HEK293T (cell line): Measurements from ENCODE around the gene SYT5.
"Not testable (repeated sequence)": the region's sequence is repeated elsewhere in the genome, so short reads cannot be mapped to it uniquely, and the experiment has no call there.

ENCODE experiments used
- CTCF ChIA-PET: fragments of 350-600 bp; formaldehyde crosslinking; extraction: SDS; loops from one replicate; lab custom pipeline; 2021; ENCODE audit warnings: antibody characterized with exemption, inconsistent platforms; lab: Yijun Ruan, JAX
- POLR2A ChIA-PET: fragments of 350-600 bp; formaldehyde crosslinking; extraction: SDS; loops from one replicate; lab custom pipeline; 2020; ENCODE audit warnings: antibody characterized with exemption, inconsistent platforms; lab: Yijun Ruan, JAX
- DNase-seq: peaks from one replicate; pipeline ENCODE4 v3.0.0; 2012; ENCODE audit warnings: mixed read lengths; ENCODE audit errors: extremely low spot score
- ARNT ChIP-seq: fragments of 450-650 bp; IDR thresholded peaks from 2 replicates; pipeline ENCODE4 v1.6.1; 2017; ENCODE audit warnings: mild to moderate bottlenecking
- BHLHE40 ChIP-seq: fragments of 450-650 bp; IDR thresholded peaks from 2 replicates; pipeline ENCODE4 v1.6.1; 2016; ENCODE audit warnings: mild to moderate bottlenecking, moderate library complexity, borderline replicate concordance
- CTBP1 ChIP-seq: fragments of 450-650 bp; IDR thresholded peaks from 2 replicates; pipeline ENCODE4 v1.6.1; 2016; ENCODE audit warnings: borderline replicate concordance
- ELF4 ChIP-seq: fragments of 450-650 bp; IDR thresholded peaks from 2 replicates; pipeline ENCODE4 v1.6.1; 2017; ENCODE audit warnings: antibody characterized with exemption
- FOXA1 ChIP-seq: fragments of 450-650 bp; IDR thresholded peaks from 2 replicates; pipeline ENCODE4 v1.6.1; 2016; ENCODE audit warnings: mild to moderate bottlenecking
- FOXK2 ChIP-seq: fragments of 450-650 bp; IDR thresholded peaks from 2 replicates; pipeline ENCODE4 v1.6.1; 2016; ENCODE audit warnings: mild to moderate bottlenecking
- FOXM1 ChIP-seq: fragments of 450-650 bp; IDR thresholded peaks from 2 replicates; pipeline ENCODE4 v1.6.1; 2017; ENCODE audit warnings: mild to moderate bottlenecking, borderline replicate concordance
- HDGF ChIP-seq: fragments of 450-650 bp; IDR thresholded peaks from 2 replicates; pipeline ENCODE4 v1.6.1; 2017; ENCODE audit warnings: antibody characterized with exemption, borderline replicate concordance
- L3MBTL2 ChIP-seq: fragments of 450-650 bp; conservative IDR thresholded peaks from 2 replicates; pipeline ENCODE4 v1.6.1; 2016; ENCODE audit warnings: mild to moderate bottlenecking
- LEF1 ChIP-seq: fragments of 450-650 bp; IDR thresholded peaks from 2 replicates; pipeline ENCODE4 v1.6.1; 2017; ENCODE audit warnings: mild to moderate bottlenecking, borderline replicate concordance
- NFRKB ChIP-seq: fragments of 450-650 bp; IDR thresholded peaks from 2 replicates; pipeline ENCODE4 v1.6.1; 2016; ENCODE audit warnings: mild to moderate bottlenecking, moderate library complexity
- PKNOX1 ChIP-seq: fragments of 450-650 bp; IDR thresholded peaks from 2 replicates; pipeline ENCODE4 v1.6.1; 2016
- SP1 ChIP-seq: fragments of 450-650 bp; IDR thresholded peaks from 2 replicates; pipeline ENCODE4 v1.6.1; 2017
- SUZ12 ChIP-seq: fragments of 450-650 bp; IDR thresholded peaks from 2 replicates; pipeline ENCODE4 v1.6.1; 2016; ENCODE audit warnings: mild to moderate bottlenecking
- TARDBP ChIP-seq: fragments of 450-650 bp; IDR thresholded peaks from 2 replicates; pipeline ENCODE4 v1.6.1; 2016
- ZNF384 ChIP-seq: fragments of 450-650 bp; IDR thresholded peaks from 2 replicates; pipeline ENCODE4 v1.6.1; 2016

The SYT5 gene

GRCh38 chr19:55209693-55210472 lies 29.8 kb upstream of the SYT5 start:
- ChIA-PET CTCF (interaction anchor here (1.2 kb wide), 1 partner anchor 10 kb away, joined by 3 read pairs; no protein-coding TSS in a partner anchor), POLR2A (interaction anchor here (1.2 kb wide), 1 partner anchor 35 kb away, joined by 3 read pairs; no protein-coding TSS in a partner anchor)
- DNase-seq: no peak

GRCh38 chr19:55208880-55209692 lies 29.0 kb upstream of the SYT5 start, which contains the start of gene PTPRH:
Gene PTPRH, minus strand, starts transcription at chr19:55209501. Its CDS starts 68 bp downstream, at chr19:55209433.
- ChIA-PET POLR2A (interaction anchor here (0.9 to 1.2 kb wide), 2 partner anchors 34 to 50 kb away, joined by 3 to 4 read pairs; partner anchors contain the start of gene PPP6R1), CTCF (interaction anchor here (1.2 kb wide), 1 partner anchor 11 kb away, joined by 3 read pairs; no protein-coding TSS in a partner anchor)
- TF ChIP-seq ARNT (no peak), CTBP1 (no peak), ELF4 (no peak), FOXK2 (no peak), ZNF384 (no peak), LEF1 (no peak), BHLHE40 (no peak)
- no peak for DNase-seq

More at GRCh38 chr19:55209693-55210472, 29.8 kb upstream of the SYT5 start:
- TF ChIP-seq ZNF384 (no peak), FOXK2 (no peak), BHLHE40 (no peak), SUZ12 (no peak), PKNOX1 (no peak), TARDBP (no peak), HDGF (no peak), FOXM1 (no peak), SP1 (no peak), FOXA1 (no peak), ELF4 (no peak), CTBP1 (no peak), L3MBTL2 (no peak), ARNT (no peak), LEF1 (no peak), NFRKB (no peak)

GRCh38 chr19:55206664-55207500 lies 26.8 kb upstream of the SYT5 start:
- CTCF ChIA-PET: no interaction called here
- peak; percentile 77 for DNase-seq
- POLR2A ChIA-PET: interaction anchor here (0.9 to 1.4 kb wide), 5 partner anchors 10 to 60 kb away, joined by 3 to 4 read pairs (median 3); partner anchors contain the start of gene PPP6R1
- no peak for TF ChIP-seq ELF4
- TF ChIP-seq SUZ12: no peak
- TF ChIP-seq TARDBP: no peak
- no peak for TF ChIP-seq ZNF384
- no peak for TF ChIP-seq ARNT
- no peak for TF ChIP-seq FOXA1
- no peak for TF ChIP-seq PKNOX1

- POLR2A ChIA-PET: interaction anchor here (1.3 kb wide), 1 partner anchor 57 kb away, joined by 7 read pairs; the partner anchor contains the start of gene PPP6R1
- DNase-seq, CTCF ChIA-PET: not testable (repeated sequence)
These were observed 22.1 kb upstream of the SYT5 start for GRCh38 chr19:55202199-55202598.

- TF ChIP-seq HDGF: no peak
- DNase-seq: no peak
- CTCF ChIA-PET: no interaction called here
- POLR2A ChIA-PET: interaction anchor here (1.1 kb wide), 1 partner anchor 10 kb away, joined by 3 read pairs; no protein-coding TSS in a partner anchor
These were observed 19.6 kb upstream of the SYT5 start for GRCh38 chr19:55199620-55200204.

- ChIA-PET POLR2A (interaction anchor here (1.1 to 1.2 kb wide), 2 partner anchors 9 to 18 kb away, joined by 3 read pairs; no protein-coding TSS in a partner anchor), CTCF (no interaction called here)
- no peak for TF ChIP-seq NFRKB
- TF ChIP-seq FOXA1: no peak
- no peak for TF ChIP-seq FOXK2
- no peak for TF ChIP-seq ZNF384
- TF ChIP-seq SUZ12: no peak
- no peak for TF ChIP-seq PKNOX1
- no peak for TF ChIP-seq ELF4
- no peak for TF ChIP-seq FOXM1
- no peak for TF ChIP-seq ARNT
- no peak for TF ChIP-seq BHLHE40
- no peak for TF ChIP-seq LEF1
- TF ChIP-seq HDGF: no peak
- no peak for TF ChIP-seq L3MBTL2
- no peak for TF ChIP-seq TARDBP
- no peak for TF ChIP-seq CTBP1
- no peak for TF ChIP-seq SP1
- no peak for DNase-seq
These were observed 18.6 kb upstream of the SYT5 start for GRCh38 chr19:55198651-55199050.
